Measurements from ENCODE around the gene ADRA1B. TPM values are rescaled to one million over a fixed set of nuclear protein-coding genes. Genes with fewer than 3 reads are reported as not detected.

Gene ADRA1B
- total RNA-seq, 1 experiment from 2014 or later, result not detected

DNA sequence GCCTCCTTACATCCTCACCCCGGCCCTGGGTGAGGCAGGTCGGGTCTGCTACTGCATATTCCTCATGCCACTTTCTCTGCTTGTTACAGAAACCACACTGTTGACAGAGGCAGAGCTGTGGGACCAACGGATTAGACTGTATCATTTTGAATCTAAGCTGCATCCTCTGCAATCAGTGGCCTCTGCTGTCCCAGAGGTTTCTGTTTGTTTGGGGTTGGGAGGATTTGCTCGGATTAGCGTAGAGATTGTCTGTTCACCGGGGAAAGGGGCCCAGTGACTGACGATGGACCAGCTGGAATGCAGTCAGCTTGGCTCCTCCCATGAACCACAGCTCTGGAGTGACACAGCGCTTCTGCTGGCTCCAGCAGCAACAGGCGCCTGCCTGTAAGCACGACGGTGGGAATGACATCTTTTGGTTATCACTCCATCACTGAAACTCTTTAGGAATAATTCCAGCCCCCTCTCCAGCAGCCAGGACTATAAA is 37.3 kb upstream of the ADRA1B start:
- Histone ChIP-seq H2AFZ (ENCODE audit: low read length) (no peak overlapping the region), H3K14ac (ENCODE audit: insufficient read depth, low read length) (no peak overlapping the region), H3K56ac (ENCODE audit: insufficient read length, low read depth, low read length) (no peak overlapping the region), H3K27me3 (ENCODE audit: insufficient read depth, low read length) (no peaks in the 10 kb centered on the region), H2BK20ac (ENCODE audit: low read depth, low read length, poor library complexity, severe bottlenecking) (no peak overlapping the region), H3K27ac (ENCODE audit: insufficient read length, low read depth, low read length) (no peak overlapping the region), H2BK120ac (ENCODE audit: low read depth, low read length, poor library complexity, severe bottlenecking) (no peak overlapping the region), H3K23me2 (ENCODE audit: insufficient read length, low read depth, low read length, poor library complexity, severe bottlenecking) (no peaks in the 10 kb centered on the region), H4K5ac (ENCODE audit: insufficient read length, low read depth, low read length) (no peak overlapping the region), H4K20me1 (ENCODE audit: control insufficient read depth, insufficient read depth, insufficient read length) (no peaks in the 10 kb centered on the region), H3K4ac (ENCODE audit: low read depth, low read length) (no peak overlapping the region), H3K23ac (ENCODE audit: insufficient read length, low read depth, low read length) (no peak overlapping the region), H3K9ac (ENCODE audit: extremely low read depth, insufficient read length, low read length) (no peak overlapping the region), H3K4me1 (ENCODE audit: insufficient read depth, low read length) (no peaks in the 10 kb centered on the region), H3K79me1 (ENCODE audit: insufficient read depth, low read depth, low read length, poor library complexity, severe bottlenecking) (no peaks in the 10 kb centered on the region), H3K79me2 (ENCODE audit: insufficient read depth, low read length) (no peaks in the 10 kb centered on the region), H2AK5ac (ENCODE audit: insufficient read length, low read length) (no peak overlapping the region), H2BK15ac (ENCODE audit: low read depth, low read length) (no peak overlapping the region), H3K4me2 (ENCODE audit: insufficient read depth, insufficient read length, low read length) (no peak overlapping the region), H2BK12ac (ENCODE audit: insufficient read length, low read depth, low read length) (no peak overlapping the region), H3K18ac (ENCODE audit: insufficient read length, low read depth, low read length) (peak overlapping the region; percentile 66), H4K91ac (ENCODE audit: insufficient read length, low read depth, low read length) (no peak overlapping the region), H3K9me3 (ENCODE audit: control insufficient read depth, low read depth, low read length) (no peaks in the 10 kb centered on the region), H3T11ph (ENCODE audit: low read length) (no peak overlapping the region), H2BK5ac (ENCODE audit: insufficient read length, low read length) (no peak overlapping the region), H4K8ac (replicated peaks; ENCODE audit: insufficient read length, low read depth, low read length) (no peak overlapping the region)
- H3K4me3 Mint-ChIP-seq, result peak overlapping the region in 1 of 2 experiments; percentile 29; a peak in 1 of 5 replicates
- no peaks in the 10 kb centered on the region for H3K36me3 Mint-ChIP-seq (ENCODE audit: insufficient read depth in 1 of 3, low read depth in 3 of 3)
- H3K27ac Mint-ChIP-seq, result peak overlapping the region in 1 of 3 experiments; percentile 65; a peak in 2 of 7 replicates
- no CpG with 5 or more reads among the region's 11 CpGs for WGBS (ENCODE audit: extremely low coverage, insufficient read length, low lambda C conversion rate)
- H3K9me3 Mint-ChIP-seq, result no peaks in the 10 kb centered on the region; a peak in 1 of 5 replicates
- peaks cover 10 to 13% of the 10 kb centered on the region in 2 experiments for H3K4me1 Mint-ChIP-seq
- peaks cover 4% of the 10 kb centered on the region for H3K27me3 Mint-ChIP-seq (ENCODE audit: low read depth)
- TF ChIP-seq CTCF (conservative IDR thresholded peaks at IDR 0.05), result no peak
- peak; percentile 84 for DNase-seq
